HT-29 (cell line): ENCODE data around the gene C16orf95. TPM values are rescaled to one million over a fixed set of nuclear protein-coding genes. Genes with fewer than 3 reads are reported as not detected.
A peak's percentile ranks its signal among the peaks of the same experiment; 100 is the strongest.
"Not testable (repeated sequence)": the region's sequence is repeated elsewhere in the genome, so short reads cannot be mapped to it uniquely, and the experiment has no call there.

Experiments
- DNase-seq: peaks from one replicate; pipeline ENCODE4 v3.0.0-alpha.2; 2015; ENCODE audit warnings: low spot score
- total RNA-seq: library from RNA; depleted of rRNA; stranded (reverse); fragments of >200 nt; shearing (Covaris generic); gene quantifications from 2 replicates; pipeline ENCODE4 v1.2.3, GENCODE V29; 2014; rRNA removed

C16orf95 gene, protein sequence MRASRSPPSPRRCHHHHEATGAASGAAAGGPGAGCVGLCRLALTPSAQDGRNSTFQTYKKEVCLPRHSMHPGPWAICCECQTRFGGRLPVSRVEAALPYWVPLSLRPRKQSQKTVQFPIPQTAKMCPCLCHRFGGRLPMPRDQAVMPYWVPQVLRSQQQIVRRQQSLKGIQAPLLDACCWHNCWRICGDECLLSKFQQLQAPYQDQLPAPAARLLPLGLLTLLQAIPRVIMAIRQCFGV
- total RNA-seq = 0.55 and 1.7 TPM in 2 replicates

DNA sequence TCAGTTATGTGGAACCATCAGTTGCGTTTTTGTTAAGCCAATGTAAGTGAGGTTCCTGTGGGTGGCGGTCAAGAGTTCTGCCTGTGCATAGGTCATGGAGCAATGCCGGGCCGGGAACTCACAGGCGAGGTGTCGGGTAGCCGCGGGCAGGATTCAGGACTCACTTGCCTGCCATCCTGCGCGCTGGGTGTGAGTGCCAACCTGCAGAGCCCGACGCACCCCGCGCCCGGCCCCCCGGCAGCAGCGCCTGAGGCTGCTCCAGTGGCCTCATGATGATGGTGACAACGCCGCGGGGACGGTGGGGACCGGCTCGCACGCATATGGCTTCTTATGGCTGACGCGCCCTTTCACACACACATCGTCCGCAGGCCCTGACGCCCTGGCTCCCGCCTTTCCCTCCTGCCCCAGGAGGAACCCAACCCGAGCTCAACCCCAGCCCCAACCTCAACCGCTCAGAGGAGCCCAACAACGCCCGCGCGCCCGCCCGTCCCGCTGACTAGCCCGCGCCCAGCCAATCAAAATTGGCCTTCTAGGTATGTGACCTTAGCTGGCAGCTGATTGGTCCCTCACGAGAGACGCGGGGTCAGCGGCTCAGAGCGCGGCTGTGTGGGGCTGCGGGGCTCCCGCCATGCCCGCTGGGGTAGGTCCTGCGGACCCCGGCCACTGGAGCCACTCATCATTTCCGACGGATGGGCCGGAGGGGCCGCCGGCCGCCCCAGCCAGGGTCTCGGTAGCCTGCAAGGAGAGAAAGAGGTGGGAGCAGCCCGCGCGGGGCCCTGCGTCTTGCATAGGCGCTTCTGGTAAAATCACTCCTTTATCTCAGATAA lies at the start of gene C16orf95:
Gene C16orf95 (minus strand): TSS at position 470 of the 827 bp plus-strand sequence. CDS start 150 bp downstream, at position 320.
- peak; percentile 95 for DNase-seq

DNA sequence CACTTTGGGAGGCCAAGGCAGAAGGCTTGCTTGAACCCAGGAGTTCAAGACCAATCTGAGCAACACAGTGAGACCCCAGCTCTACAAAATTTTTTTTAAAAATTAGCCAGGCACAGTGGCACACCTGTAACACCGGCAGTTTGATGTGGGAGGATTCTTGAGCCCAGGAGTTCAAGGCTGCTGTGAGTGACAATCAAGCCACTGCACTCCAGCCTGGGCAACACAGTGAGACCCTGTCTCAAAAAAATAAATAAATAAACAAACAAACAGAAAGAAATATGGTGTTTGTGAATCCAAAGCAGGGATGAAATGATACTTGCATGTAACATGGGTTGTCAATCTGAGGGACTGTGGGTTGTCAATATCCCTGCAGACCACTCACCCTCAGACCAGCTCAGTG lies 49.7 kb upstream of the C16orf95 start:
- DNase-seq = no peak

DNA sequence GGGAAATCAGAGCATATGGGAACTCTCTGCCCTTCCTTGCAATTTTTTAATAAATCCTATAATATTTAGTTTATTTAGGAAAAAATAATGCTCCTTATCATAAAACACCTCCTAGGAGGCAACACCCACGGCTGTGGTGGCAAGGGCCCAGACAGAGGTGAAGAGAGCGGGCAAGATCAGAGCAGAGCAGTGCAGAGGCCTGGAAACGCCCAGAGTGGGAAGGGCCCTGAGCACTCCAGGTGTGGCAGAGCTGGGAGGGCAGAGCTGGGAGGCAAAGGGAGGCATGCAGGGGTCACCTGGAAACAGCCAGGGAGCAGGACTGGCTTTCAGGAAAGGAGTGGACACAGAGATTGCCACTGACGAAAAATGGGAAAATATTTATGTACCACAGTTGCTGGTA lies 49.1 kb upstream of the C16orf95 start:
- DNase-seq = no peak

DNA sequence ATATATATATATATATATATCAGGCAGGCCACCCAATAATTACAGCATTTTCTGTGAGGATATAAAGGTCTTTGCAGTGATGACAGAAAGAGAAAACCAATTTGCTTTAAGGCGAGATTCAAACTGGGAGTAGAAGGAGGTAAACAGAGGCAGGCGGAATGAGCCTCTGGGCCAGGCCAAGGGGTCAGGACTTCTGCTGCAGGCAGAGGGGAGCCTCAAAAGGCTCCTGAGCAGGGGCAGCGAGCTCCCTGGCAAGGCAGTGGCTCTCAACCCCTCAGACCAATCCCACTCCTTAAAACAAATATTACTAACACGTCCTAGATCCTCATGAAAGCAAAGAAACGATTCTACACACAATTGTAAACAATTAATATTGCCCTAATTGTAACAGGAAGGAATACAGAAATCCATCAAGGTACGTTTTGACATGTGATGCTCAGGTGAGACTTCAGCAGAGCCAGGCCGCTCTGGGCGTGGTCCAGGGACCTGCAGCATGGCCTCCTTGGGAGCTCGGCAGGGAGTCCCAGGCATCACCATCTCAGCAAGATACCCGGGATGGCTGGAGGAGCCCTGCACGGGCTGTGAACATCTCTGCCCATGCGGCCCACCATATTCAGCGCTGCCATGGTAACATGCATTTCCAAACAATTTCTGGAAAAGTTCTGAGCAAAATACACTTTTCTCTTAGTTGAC lies 48.0 kb upstream of the C16orf95 start:
- DNase-seq = no peak

DNA sequence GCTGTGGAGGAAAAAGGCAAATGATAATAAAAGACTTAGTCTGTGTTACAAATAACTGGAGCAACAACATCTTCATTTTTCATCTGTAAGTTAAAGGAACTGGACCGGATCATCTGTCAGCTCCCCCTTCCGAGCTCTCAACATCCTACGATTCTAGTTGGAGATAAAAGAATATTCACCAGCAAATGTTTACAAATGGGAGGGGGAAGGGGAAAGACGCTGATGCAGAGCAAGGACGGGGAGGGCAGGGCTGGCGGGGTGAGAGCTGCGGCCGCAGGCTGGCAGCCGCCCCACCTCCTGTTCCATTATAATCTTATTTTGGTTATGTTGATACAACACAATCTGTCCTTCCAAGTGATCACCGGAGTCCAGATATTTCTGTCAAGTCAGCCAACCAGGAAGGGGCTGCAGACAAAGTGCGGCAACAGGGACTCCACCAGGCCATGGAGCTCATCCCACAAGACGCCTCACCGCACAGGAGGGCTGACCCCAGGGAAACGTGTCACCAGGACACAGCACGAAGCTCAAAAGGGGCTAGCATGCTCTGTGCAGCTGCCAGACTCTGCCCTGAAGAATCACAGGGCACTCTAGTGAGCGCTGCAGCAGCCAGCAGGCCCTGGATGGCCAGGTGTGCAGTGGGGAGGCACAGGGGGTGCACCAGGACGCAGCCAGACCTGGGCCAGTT lies 46.7 kb upstream of the C16orf95 start:
- no peak for DNase-seq

DNA sequence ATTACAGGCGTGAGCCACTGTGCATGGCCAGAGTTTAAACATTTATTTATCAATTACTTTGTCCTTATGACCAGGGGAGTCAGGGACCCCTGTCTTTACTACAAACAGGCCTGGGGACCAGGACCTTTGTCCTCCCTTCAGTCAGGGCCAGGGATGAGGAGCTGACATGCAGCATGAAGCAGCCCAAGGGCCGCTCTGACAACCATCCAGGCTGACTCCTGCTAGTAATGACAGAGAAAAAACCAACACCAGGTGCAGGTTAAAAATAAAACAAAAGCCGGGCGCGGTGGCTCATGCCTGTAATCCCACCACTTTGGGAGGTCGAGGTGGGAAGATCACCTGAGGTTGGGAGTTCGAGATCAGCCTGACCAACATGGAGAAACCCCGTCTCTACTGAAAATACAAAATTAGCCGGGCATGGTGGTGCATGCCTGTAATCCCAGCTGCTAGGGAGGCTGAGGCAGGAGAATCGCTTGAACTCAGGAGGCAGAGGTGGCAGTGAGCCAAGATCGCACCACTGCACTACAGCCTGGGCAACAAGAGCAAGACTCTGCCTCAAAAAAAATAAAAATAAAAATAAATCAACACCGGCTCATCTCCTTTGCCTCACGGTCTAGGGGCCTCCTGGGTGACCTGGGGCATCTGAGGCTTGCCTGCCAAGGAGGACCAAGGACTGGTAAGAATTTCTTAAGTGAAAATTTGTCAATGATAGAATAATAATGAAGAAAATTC lies 45.8 kb upstream of the C16orf95 start:
- DNase-seq = not testable (repeated sequence)

DNA sequence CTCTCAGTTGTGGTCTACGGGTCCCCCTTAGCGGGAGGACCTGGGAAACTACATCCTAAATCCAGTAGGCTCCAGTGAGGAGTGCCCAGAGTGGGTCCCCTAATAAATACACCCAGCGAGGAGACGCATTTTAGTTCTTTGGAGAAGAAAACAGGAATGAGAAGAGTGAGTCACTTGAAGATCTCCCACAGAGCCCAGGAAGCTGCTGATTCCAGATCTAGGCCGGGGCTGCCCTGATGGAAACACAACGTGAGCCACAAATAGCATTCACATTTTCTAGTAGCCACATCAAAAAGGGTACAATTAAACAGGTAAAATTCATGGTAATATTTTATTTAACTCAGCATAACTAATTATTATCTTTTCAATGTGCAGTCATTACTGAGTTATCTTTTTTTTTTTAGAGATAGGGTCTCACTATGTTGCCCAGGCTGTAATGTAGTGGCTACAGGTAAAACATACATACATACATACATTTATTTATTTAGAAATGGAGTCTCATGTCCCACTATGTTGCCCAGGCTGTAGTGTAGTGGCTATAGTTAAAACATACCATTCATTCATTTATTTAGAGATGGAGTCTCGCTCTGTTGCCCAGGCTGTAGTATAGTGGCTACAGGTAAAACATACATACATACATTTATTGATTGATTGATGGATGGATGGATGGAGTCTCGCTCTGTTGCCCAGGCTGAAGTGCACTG lies 44.9 kb upstream of the C16orf95 start:
- DNase-seq = no peak

DNA sequence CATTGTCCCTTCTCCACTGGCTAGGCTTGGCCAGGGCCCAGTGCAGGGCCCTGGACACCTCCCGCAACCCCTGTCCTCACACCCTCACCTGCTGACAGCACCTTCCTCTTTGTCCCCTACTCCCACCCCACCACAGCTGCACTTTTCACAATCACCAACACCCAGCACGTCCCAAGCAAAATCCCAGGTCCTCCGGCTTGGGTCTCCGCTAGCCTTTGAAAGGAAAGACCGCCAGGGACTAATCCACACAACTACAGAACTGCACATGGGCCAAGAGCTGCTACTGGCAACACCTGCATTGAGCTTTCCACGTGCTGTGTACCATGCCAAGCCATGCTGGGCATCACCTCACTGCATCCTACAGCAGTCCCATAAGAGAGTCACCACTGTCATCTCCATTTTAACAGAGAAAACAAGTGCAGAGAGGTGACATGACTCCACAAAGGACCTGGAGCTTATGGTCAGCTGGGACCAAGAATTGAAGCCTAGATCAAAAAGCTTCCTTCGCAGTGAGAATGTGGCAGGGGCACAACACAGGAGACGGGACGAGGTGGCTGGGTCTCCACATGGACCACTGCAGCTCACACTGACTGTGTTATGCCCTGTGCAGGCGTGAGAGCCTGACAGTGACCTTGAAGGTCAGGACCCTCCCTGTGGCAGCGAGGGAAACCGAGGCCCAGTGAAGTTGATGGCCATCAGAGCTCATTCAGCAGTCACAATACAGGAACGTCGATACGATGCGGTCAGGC lies 43.8 kb upstream of the C16orf95 start:
- DNase-seq = no peak

DNA sequence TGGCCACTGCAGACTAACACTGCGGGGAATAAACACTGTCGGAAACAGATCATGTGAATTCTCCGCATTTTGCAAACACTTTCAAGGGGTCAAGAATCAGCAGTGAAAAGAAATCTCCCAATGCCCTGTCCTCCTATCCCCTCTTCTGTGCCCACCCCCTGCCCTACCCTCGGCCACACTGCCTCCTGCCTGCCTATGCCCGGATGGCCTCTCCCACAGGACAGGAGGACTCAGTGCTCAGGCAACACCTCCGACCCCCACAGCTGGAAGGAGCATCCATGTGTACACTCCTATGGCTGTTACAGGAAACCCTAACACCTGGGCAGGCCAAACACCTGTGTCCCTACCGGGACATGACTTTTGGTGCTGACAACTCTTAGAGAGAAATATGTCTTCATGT lies 41.9 kb upstream of the C16orf95 start:
- no peak for DNase-seq

DNA sequence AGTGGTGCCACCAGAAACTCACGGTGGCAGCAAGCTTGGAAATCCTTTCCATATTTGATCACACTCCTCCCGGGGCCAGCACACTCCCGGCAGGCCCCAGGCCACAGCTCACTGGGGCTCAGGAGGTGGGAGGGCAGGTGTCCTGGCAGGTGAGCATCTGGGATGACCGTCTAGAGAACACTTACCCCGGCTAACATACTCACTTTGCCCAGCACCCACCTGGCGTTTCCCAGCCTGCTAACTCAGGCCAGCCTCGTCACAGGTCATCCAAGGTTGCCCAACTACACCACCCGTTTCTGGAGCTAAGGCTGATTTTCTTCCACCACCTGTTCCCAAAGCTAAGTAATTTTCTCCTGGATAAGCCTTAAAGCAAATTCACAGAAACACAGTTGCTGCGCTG lies 41.5 kb upstream of the C16orf95 start:
- no peak for DNase-seq

DNA sequence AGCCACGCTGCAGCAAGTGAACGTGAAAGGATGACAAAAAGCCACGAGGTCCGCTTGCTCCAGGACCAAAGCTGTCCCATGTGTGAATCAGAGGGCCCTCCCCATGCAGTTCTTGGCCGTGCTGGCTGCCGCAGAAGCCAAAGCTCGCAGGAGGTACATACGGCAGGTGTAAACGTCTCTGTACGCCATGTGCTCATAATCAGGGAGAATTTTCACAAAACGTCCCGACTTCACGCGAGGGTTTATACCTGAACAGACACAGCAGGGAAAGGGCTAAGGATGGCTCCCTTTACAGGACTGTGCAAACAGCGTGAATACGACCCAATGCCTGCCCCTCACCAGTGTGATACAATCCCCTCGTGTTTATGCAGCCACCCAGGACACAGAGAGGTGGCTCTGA lies 41.1 kb upstream of the C16orf95 start:
- DNase-seq = no peak

DNA sequence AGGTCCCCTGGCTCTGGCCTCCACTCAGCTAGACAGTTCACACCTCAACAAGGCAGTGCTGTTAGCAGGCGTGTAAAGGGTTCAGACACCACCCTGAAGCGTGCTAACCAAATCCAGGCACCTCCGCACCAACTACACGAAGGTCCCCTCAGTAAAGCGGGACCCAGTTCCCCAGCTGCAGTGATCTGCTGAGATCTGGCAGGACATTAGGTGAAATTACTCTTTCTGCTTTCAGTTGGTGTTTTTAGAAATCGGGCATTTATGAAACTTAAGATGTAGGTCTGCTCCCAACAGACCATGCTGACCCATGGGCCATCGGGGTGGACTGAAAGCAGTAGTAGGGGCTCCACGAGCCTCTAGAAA lies 39.3 kb upstream of the C16orf95 start:
- no peak for DNase-seq

DNA sequence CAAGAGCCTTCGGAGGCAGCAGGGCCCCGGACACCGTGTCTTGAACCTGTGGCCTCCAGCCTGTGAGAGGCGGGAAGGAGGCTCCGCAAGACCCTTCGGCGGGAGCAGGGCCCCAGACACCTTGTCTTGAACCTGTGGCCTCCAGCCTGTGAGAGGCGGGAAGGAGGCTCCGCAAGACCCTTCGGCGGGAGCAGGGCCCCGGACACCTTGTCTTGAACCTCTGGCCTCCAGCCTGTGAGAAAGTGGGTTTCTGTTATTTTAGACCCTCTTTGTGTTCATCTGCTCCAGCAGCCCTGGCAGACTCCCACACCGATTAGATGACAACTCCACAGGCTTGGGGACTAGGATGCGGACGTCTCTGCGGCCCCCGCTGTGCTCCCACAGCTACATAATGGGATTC lies 36.4 kb upstream of the C16orf95 start:
- DNase-seq = no peak

DNA sequence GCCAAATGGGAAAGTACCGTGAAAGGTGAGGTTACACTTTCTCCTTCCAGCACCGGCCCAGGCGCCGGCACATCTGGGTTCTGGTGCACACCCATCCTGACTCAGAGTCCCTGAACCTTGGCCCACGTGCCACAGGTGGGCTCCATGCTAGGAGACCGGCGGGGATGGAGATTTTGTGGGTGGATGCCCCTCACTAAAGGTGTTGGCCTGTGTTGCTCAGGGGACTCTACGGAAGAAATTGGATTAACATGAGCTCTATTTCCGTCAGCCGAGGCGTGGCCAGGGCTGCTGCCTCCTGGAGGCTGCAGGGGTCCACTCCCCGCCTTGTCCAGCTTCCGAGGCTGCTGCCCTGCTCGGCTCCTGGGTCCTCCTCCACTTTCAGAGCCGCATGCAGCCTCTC lies 35.6 kb upstream of the C16orf95 start:
- no peak for DNase-seq

DNA sequence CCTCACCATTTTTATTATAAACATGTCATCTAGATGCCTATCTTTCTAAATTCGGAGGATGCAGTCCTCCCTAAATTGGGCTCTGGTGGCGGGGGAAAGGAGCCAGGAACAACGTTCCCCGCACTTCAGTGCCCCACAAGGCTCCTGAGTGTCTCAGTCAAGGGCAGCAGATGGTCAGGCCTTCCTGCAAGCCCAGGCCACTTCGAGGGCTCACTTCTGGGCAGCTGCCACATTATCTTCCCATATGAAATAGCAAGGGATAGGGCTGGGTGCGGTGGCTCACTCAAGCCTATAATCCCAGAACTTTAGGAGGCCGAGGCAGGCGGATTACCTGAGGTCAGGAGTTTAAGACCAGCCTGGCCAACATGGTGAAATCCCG lies 34.1 kb upstream of the C16orf95 start:
- DNase-seq = no peak

DNA sequence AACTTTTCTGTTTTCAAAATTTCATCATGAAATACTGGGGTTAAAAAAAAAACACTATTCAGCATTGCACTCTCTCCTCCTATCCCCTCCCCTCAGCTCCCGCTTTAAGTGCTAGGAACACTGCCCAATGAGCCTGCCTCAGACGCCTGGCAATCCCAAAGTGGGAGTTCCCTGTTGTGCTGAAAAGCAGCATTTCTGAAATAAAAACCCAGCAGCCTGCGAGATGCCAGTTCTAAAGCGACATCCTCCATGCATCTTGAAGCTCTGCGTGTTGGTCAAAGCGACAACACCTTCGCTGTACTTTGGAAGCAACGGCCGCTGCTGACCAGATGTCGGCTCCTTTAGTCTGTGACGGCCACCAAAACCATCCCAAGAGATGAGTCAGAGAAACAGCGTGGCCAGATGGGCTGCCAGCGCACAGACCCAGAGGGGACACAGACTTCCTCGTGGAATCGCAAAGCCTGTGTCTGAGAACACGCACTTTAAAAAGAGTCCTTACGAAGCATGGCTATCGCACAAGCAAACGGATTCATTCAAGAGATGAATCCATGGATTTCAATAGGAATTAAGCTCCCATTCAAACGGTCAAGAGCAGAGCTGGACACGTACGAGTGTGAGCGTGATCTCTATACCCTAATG lies 33.6 kb upstream of the C16orf95 start:
- no peak for DNase-seq

DNA sequence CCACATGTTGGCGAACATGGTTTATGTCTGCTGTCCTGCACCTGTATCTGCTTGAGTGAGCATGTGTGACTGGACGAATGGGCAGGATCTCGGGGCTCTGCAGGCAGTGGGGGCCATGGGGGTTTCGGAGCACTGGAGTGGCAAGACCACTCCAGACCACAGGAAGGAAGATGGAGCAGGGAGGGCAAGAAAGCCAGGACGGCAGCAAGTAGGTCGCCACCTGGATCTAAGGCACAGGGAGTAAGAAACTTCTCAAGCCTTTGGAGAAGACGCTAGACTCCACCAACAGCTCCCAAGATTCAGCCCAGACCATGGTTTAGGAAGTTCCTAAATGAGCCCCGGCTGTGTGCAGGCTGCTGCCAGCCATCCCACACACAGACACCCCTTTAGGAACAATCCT lies 32.8 kb upstream of the C16orf95 start:
- no peak for DNase-seq

DNA sequence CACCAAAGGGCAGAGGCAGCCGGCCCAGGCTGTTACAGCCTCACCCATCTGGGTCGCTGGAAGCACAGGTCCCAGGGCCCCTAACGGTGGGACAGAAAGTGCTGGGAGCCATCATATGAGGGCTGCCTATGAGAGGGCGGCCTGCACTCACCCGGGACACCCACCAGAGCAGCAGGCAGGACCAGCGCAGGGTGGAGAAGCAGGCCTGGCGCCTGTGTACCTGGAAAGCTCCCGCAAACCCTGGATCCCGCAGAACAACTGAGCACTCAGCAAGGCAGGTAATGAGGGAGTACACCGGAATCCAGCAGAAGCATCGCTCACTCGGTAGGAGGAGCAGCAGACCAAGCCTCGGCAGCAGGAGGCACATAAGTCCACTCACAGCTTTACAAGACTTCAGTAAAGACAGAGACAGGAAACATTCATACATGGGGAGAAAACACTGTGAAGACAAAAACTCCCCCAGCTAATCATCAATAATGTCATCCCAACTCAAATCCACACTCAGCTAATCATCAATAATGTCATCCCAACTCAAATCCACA lies 31.5 kb upstream of the C16orf95 start:
- DNase-seq = no peak

DNA sequence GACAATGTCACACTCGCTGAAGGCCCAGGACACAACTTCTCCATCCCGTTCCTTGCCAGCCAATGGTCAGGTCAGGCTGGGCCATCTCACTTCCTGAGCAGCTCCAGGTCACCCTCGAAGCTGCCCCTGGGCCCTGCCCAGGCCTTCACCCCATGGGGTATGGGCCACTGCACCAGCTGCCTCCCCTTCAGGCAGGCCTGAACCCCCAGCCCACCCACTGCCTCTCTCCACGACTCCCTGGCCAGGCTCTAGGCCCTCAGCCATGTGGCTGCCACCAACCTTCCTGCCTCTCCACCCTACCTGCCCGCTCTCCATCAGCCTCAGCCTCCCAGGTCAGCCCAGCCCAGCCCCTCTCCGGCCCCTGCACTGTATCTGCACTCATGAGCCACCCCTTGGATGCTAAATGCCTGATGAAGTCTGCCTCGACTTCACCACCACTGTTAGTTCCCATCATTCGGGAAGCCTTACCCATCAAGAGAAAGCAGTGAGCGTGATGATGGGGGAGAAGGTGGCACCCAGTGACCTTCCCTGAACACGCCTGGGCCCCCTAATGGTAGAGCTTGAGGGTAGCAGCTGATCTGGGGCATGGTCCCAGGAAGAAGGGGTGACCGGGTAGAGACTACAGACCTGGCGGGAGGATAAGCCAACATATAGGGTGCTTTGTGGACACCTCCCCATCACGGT lies 30.9 kb upstream of the C16orf95 start:
- DNase-seq = no peak
